Fibroblast of villous mesenchyme (primary cell): ENCODE measurements around the gene HOXB6. TPM values are rescaled to one million over a fixed set of nuclear protein-coding genes. Genes with fewer than 3 reads are reported as not detected.

Experiments
- DNase-seq: peaks from one replicate; pipeline ENCODE4 v3.0.0-alpha.2; 2010; ENCODE audit warnings: low read depth
- H3K4me3 ChIP-seq: 2 replicates; pipeline ENCODE4 v1.5.1; 2011; ENCODE audit warnings: low read depth, mild to moderate bottlenecking, low read length
- total RNA-seq: library from RNA; depleted of rRNA; stranded (reverse); fragments of >200 nt; gene quantifications from 2 replicates; pipeline ENCODE4 v1.2.3, GENCODE V29; 2012
- TF ChIP-seq, protein P1 (sequence below): IDR thresholded peaks from 2 replicates; pipeline ENCODE4 v1.5.1; 2012; ENCODE audit warnings: low read depth, mild to moderate bottlenecking, low read length; ENCODE audit not compliant: insufficient read depth

HOXB6 gene
- total RNA-seq, 1 donor: 1.3 TPM

DNA sequence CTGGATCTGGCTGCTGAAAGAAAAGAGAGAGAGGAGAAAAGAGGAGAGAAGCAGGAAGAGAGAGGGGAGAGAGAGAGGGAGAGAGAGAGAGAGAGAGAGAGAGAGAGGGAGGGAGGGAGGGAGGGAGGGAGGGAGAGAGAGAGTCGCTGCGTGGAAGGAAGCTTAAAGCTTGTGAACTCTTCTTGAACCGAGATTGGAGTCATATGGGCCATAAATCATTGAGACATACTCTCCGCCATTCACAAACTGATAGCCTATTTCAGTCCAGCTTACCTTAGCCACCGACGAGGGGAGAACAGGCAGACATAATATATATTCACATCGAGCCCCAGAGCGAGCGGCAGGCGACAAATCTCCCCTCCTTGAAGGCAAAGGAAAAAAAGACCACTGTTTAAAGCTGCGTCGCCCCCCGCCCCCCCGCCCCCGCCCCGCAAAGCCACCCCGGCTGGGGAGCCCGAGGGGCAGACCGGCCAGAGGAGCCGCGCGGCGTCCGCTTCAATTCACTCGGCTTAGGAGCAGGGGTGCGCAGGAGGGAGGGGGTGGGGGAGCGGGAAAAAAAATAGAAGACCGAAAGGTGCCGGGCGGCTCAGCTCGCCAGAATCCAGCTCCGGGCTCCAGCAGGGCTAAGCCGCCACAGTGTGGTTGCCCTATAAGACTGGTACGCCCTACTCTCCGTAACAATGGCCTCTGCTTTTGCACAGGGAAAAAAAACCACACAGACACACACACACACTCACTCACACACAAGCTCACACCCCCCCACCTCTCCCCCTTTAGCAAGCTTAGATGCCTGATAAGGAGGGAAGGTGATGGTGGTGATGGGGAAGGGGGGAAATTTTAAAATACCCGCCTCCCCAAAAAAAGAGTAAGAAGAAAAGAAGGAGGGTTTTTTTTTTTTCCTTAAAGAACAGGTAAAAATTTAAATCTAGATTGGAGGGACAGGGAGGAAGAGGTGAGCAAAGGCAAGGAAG lies 49.2 kb downstream of the HOXB6 start:
- DNase-seq: peak; percentile 90
- peak overlapping the region; percentile 41 for H3K4me3 ChIP-seq
- TF ChIP-seq, protein P1, sequence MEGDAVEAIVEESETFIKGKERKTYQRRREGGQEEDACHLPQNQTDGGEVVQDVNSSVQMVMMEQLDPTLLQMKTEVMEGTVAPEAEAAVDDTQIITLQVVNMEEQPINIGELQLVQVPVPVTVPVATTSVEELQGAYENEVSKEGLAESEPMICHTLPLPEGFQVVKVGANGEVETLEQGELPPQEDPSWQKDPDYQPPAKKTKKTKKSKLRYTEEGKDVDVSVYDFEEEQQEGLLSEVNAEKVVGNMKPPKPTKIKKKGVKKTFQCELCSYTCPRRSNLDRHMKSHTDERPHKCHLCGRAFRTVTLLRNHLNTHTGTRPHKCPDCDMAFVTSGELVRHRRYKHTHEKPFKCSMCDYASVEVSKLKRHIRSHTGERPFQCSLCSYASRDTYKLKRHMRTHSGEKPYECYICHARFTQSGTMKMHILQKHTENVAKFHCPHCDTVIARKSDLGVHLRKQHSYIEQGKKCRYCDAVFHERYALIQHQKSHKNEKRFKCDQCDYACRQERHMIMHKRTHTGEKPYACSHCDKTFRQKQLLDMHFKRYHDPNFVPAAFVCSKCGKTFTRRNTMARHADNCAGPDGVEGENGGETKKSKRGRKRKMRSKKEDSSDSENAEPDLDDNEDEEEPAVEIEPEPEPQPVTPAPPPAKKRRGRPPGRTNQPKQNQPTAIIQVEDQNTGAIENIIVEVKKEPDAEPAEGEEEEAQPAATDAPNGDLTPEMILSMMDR: no peak

DNA sequence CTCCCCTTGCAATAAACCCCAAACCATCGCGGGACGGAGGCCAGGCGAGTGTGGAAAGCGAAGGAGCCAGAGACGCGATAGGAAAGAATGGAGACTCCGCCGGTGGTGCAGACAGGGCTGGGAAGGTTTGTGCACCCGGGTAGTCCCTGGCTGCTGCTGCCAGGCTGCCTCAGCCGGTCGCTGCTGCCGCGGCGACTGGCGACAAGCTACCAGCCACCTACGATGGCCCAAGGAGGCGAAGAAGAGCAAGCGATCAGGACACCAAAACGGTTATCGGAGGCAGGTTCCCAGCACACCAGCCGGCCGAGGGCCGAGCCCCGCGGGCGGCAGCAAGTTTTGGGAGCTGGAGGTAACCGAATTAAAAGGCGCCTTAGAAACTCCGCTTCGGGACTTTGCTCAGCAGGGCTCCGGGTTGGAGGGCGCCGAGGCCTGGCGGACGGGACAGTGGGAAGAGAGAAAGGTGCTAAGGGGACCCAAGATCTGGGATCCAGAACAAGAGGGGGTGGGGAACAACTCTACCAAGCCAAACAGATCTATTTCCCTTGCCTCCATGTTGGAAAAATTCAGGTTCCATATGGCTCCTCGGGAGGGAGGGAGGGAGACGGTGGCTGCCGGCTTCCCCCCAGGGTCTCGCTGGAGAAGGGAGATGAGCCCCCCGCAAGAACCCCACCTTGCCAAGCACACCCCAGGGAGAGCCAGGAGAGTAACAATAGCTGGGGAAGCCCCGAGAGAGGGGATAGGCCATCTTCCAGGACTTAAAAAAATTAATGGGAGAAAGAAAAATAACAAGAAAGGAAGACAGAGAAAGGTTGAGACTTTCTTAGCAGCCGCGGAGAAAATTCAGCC lies 50.2 kb downstream of the HOXB6 start:
- H3K4me3 ChIP-seq: no peak overlapping the region
- no peak for DNase-seq
- TF ChIP-seq, protein P1: no peak

DNA sequence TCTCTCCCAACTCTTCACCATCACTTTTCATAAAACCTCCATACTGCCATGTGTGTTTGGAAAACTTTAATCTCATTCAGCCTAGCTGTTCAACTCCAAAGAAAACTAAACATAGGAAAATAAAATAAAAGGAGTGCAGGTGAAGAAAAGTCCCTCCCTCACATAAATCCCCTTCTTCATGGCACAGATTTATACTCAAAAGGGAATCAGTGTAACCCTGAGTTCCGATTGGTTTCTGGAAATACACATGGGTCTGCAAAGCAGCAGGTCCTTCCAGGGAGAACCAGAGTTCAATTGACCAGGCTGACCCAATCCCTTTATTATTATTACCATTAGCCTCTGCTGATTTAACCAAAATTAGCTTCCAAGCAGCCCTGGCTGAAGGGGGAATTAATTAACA lies 51.0 kb downstream of the HOXB6 start:
- no peak for DNase-seq
- H3K4me3 ChIP-seq: no peak overlapping the region
- TF ChIP-seq, protein P1: no peak

DNA sequence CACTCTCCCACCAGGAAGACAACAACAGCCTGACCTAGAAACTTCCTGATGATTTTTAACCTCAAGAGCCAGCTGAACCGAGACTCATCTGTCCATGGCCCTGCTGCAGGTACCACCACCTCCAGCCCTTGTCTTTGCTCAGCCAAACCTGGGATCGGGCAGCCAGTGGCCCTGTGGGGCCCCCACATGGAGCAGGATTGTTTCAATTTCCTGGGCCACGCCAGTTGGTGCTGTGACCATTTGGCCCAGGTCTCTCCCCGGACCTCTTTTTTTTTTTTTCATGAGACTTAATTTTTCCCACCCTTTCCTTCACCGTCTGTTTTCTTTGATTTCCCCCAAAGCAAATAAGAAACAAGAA lies 51.6 kb downstream of the HOXB6 start:
- TF ChIP-seq, protein P1: no peak
- H3K4me3 ChIP-seq: no peak overlapping the region
- no peak for DNase-seq

DNA sequence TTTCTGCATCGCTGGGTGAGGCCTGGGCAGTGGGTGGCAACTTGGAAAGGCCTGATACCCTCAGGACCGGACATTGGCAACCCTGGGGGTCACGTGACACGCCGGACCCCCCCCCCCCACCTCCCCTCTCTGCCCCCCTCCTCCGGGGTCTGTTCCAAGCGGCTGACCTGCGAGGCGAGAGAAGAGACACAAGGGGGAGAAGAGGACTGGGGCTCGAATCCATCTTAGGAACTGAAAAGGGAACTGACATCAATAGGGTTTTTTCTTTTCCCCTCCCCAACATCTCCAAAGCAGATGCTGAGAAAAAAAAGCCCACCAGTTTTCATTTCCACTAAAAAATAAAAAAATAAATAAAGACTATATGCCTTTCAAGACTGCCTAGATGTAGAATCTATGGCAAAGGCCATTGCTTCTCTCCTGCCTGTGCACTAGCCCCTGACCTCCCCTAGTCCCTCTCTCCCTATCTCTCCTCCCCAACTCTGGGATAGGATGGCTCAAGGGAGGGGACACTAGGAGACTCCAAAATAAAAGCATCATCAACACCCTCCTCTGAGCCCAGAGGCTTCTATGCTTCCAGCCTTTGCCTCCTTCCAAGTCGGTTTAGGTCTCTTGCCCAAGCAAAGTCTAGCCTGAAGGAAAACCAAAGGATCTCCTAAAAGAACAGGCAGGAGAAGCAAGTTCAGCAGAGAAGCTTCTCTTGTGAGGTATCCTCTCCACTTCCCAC lies 52.2 kb downstream of the HOXB6 start:
- TF ChIP-seq, protein P1: no peak
- H3K4me3 ChIP-seq: no peak overlapping the region
- DNase-seq: no peak
